ENCODE measurements around the gene CREB3L4. TPM values are rescaled to one million over a fixed set of nuclear protein-coding genes. Genes with fewer than 3 reads are reported as not detected.

Gene CREB3L4
- total RNA-seq, 2 experiments from 2014 or later, result 8.3 to 8.8 TPM

DNA sequence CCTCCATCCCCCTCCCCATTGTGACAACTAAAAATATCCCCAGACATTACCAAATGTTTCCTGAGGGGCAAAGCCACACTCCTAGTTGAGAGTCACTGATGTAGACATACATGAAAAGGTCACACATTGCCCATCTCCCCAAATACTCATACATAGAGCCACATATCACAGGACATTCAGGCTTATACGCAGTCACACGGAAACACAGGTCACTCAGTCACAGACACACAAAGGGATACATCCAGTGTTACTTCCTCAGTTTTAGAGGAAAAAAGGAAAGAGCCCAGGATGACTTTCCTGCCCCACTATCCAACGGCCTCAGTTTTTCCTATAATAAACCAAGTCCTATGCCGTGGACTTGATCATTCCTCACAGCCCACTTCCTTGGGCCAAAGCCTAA, 6.3 kb upstream of the CREB3L4 start:
- CTCF ChIA-PET, result interaction anchor here (6.7 kb wide), 1 partner anchor 15 kb away, joined by 37 read pairs; the partner anchor contains the start of gene DENND4B
- H3K4me1 Mint-ChIP-seq (ENCODE audit: low read depth), result peaks cover 45% of the 10 kb centered on the region
- TF ChIP-seq CTCF (IDR thresholded peaks at IDR 0.05), result no peak

GRCh38 chr1:153962088-153963029, 5.3 kb upstream of the CREB3L4 start:
- ATAC-seq, result no peak
- H3K9me3 Mint-ChIP-seq, result no peaks in the 10 kb centered on the region
- ChIA-PET CTCF (interaction anchor here (1.4 to 6.7 kb wide), 3 partner anchors 15 to 24 kb away, joined by 3 to 37 read pairs (median 22); partner anchors contain the start of genes DENND4B, JTB and RAB13), POLR2A (interaction anchor here (0.8 to 7.4 kb wide), 9 partner anchors 9 to 40 kb away, joined by 3 to 138 read pairs (median 5); partner anchors contain the start of genes DENND4B, GATAD2B, JTB and RAB13)
- DNase-seq, result no peak
- H3K36me3 Mint-ChIP-seq (ENCODE audit: low read depth), result peaks cover 22% of the 10 kb centered on the region
- peak overlapping the region; percentile 78 for H3K4me3 Mint-ChIP-seq
- H3K27me3 Mint-ChIP-seq, result no peaks in the 10 kb centered on the region
- H3K4me1 Mint-ChIP-seq (ENCODE audit: low read depth), result peaks cover 42% of the 10 kb centered on the region
- intact Hi-C loops (cut with micrococcal nuclease), result no loop called here
- TF ChIP-seq CTCF (IDR thresholded peaks at IDR 0.05), result no peak
- H3K27ac Mint-ChIP-seq, result peak overlapping the region; percentile 92

More for the DNA sequence above, 6.3 kb upstream of the CREB3L4 start:
- H3K27ac Mint-ChIP-seq, result peak overlapping the region; percentile 47
- no peaks in the 10 kb centered on the region for H3K9me3 Mint-ChIP-seq
- H3K27me3 Mint-ChIP-seq, result no peaks in the 10 kb centered on the region
- ATAC-seq (no peak), DNase-seq (no peak)
- POLR2A ChIA-PET, result interaction anchor here (0.6 to 1.2 kb wide), 2 partner anchors 16 to 163 kb away, joined by 3 to 4 read pairs; no protein-coding TSS in a partner anchor
- H3K36me3 Mint-ChIP-seq (ENCODE audit: low read depth), result peaks cover 20% of the 10 kb centered on the region
- H3K4me3 Mint-ChIP-seq, result peak overlapping the region; percentile 78
- intact Hi-C loops (cut with micrococcal nuclease), result no loop called here

GRCh38 chr1:153963030-153963849, 4.5 kb upstream of the CREB3L4 start, which contains the start of gene SLC39A1:
TSS of gene SLC39A1 (minus strand) at chr1:153963537. CDS start at chr1:153962715, 822 bp downstream.
- Mint-ChIP-seq H3K27ac (peak within 1 kb of the TSS; percentile 92), H3K9me3 (no peaks in the 10 kb centered on the region), H3K4me1 (ENCODE audit: low read depth) (peaks cover 48% of the 10 kb centered on the region), H3K36me3 (ENCODE audit: low read depth) (peaks cover 22% of the 10 kb centered on the region), H3K4me3 (peak within 1 kb of the TSS; percentile 78), H3K27me3 (no peaks in the 10 kb centered on the region)
- ChIA-PET POLR2A (interaction anchor here (0.8 to 7.4 kb wide), 10 partner anchors 10 to 283 kb away, joined by 3 to 138 read pairs (median 5); partner anchors contain the start of genes DENND4B, GATAD2B, JTB and RAB13), CTCF (interaction anchor here (1.4 to 6.7 kb wide), 4 partner anchors 11 to 23 kb away, joined by 3 to 37 read pairs (median 13); partner anchors contain the start of genes DENND4B, JTB and RAB13)
- DNase-seq (peak; percentile 97), ATAC-seq (peak; percentile 56)
- TF ChIP-seq CTCF (IDR thresholded peaks at IDR 0.05), result no peak
- intact Hi-C loops (cut with micrococcal nuclease), result no loop called here

DNA sequence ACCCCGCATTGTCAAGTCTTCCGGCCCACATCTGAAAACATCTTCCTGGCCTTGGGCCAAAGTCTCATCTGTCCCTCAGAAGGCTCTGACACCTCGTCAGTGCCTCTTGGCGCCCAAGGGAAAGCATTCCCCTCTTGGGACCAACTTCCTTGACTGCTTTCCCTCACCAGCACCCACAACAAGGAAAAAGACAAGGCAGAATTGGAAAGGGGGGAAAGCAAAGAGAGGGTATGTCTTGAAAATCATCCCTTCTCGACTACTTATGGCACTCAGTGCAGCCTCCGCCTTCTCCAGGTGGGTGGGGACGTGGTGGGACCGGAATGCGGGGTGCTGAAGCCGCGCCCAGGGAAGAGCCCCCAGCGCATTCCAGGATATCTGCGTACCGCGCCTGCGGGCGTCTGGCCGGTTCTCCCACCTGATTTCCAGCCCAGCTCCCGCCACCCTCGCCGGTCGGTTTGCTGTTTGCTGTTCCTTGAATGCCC, 3.8 kb upstream of the CREB3L4 start:
- ATAC-seq (no peak), DNase-seq (peak; percentile 33)
- CTCF ChIA-PET, result interaction anchor here (1.6 to 6.7 kb wide), 3 partner anchors 11 to 22 kb away, joined by 4 to 37 read pairs (median 22); partner anchors contain the start of genes DENND4B and RAB13
- H3K4me1 Mint-ChIP-seq (ENCODE audit: low read depth), result peaks cover 48% of the 10 kb centered on the region
- H3K4me3 Mint-ChIP-seq, result peak overlapping the region; percentile 78
- H3K36me3 Mint-ChIP-seq (ENCODE audit: low read depth), result peaks cover 22% of the 10 kb centered on the region
- intact Hi-C loops (cut with micrococcal nuclease), result no loop called here
- H3K27ac Mint-ChIP-seq, result peak overlapping the region; percentile 92
- no peaks in the 10 kb centered on the region for H3K27me3 Mint-ChIP-seq
- no peak for TF ChIP-seq CTCF (IDR thresholded peaks at IDR 0.05)
- no peaks in the 10 kb centered on the region for H3K9me3 Mint-ChIP-seq
- POLR2A ChIA-PET, result interaction anchor here (0.9 to 7.4 kb wide), 5 partner anchors 11 to 284 kb away, joined by 3 to 138 read pairs (median 20); partner anchors contain the start of genes GATAD2B, JTB, RAB13 and RPS27

Measured in activated CD8-positive, alpha-beta T cell treated with anti-CD3 and anti-CD28 coated beads for 36 hours (primary cell).